A673 (cell line): ENCODE data around the gene MTX1.

Experiments used
- CTCF ChIP-seq: fragments of 300-800, 200-600 bp; sonication (generic); conservative IDR thresholded peaks from 2 replicates; pipeline ENCODE4 v1.5.1; 2017; ENCODE audit warnings: low read depth, mild to moderate bottlenecking, antibody characterized with exemption, low read length, moderate library complexity, mixed read lengths
- EZH2 ChIP-seq: fragments of 200-600 bp; sonication (generic); IDR thresholded peaks from 2 replicates; pipeline ENCODE4 v1.6.1; 2017; ENCODE audit warnings: borderline replicate concordance, low read depth, mild to moderate bottlenecking, mixed read lengths, antibody characterized with exemption, low read length; ENCODE audit not compliant: poor library complexity, severe bottlenecking

- TF ChIP-seq CTCF (no peak), EZH2 (no peak)
Observed at GRCh38 chr1:155253797-155254196, 45.3 kb downstream of the MTX1 start.
